Lower lobe of right lung (tissue), 2 donors: Measurements from ENCODE around the gene GFRA1. TPM values are rescaled to one million over a fixed set of nuclear protein-coding genes. Genes with fewer than 3 reads are reported as not detected.

ENCODE experiments used
- ATAC-seq, 2 donors: fragments of 200-7000 bp; cut with Tn5 transposase; one replicate each; pipeline ENCODE4 v1.9.1; 2020 to 2022; ENCODE audit warnings: mild to moderate bottlenecking in 2 of 2, moderate library complexity in 2 of 2
- DNase-seq: peaks from one replicate; pipeline ENCODE4 v3.0.0-alpha.2; 2020
- H3K27ac ChIP-seq: fragments of 200-600 bp; one replicate; pipeline ENCODE4 v1.8.0; 2022
- H3K27me3 ChIP-seq: fragments of 200-600 bp; one replicate; pipeline ENCODE4 v1.8.0; 2022; ENCODE audit warnings: low read depth
- H3K36me3 ChIP-seq: fragments of 200-600 bp; one replicate; pipeline ENCODE4 v1.8.0; 2022; ENCODE audit warnings: mild to moderate bottlenecking
- H3K4me1 ChIP-seq: fragments of 200-600 bp; one replicate; pipeline ENCODE4 v1.8.0; 2022
- H3K4me3 ChIP-seq: fragments of 200-600 bp; one replicate; pipeline ENCODE4 v1.8.0; 2022; ENCODE audit warnings: mild to moderate bottlenecking
- H3K9me3 ChIP-seq: fragments of 200-600 bp; one replicate; pipeline ENCODE4 v1.8.0; 2022
- CTCF ChIP-seq: fragments of 200-600 bp; IDR thresholded peaks from one replicate; pipeline ENCODE4 v1.8.0; 2022; ENCODE audit warnings: antibody characterized with exemption, mild to moderate bottlenecking
- intact Hi-C: fragments of 100-400 bp; cut with DNase I; formaldehyde crosslinking; loops from one replicate; pipeline ENCODE4 v1.11.0; 2022
- total RNA-seq: library from RNA; stranded (reverse); fragmentation: NEBNext Ultra II Directional; extraction: Animal tissue kit (Norgen Biotek cat#: 25700); gene quantifications from one replicate; pipeline ENCODE4 v1.2.1, GENCODE V29; 2021
- donor health status: DM: no; HTN: yes; CAD: no; lungs with severe emphysema.

Gene GFRA1
- total RNA-seq, 1 donor from 2014 or later: 9.8 TPM

- no peak for ATAC-seq
Measured at GRCh38 chr10:116307455-116307854, 34.4 kb upstream of the GFRA1 start.

GRCh38 chr10:116306847-116307246 lies 33.8 kb upstream of the GFRA1 start:
- no peaks in the 10 kb centered on the region for H3K36me3 ChIP-seq
- no peak for ATAC-seq
- DNase-seq: no peak
- no peak overlapping the region for H3K4me3 ChIP-seq
- H3K27ac ChIP-seq: no peak overlapping the region
- H3K9me3 ChIP-seq: no peaks in the 10 kb centered on the region
- intact Hi-C loops: no loop called here
- TF ChIP-seq CTCF: no peak
- no peaks in the 10 kb centered on the region for H3K4me1 ChIP-seq
- H3K27me3 ChIP-seq: no peaks in the 10 kb centered on the region

More at GRCh38 chr10:116307455-116307854, 34.4 kb upstream of the GFRA1 start:
- Histone ChIP-seq H3K27me3 (no peaks in the 10 kb centered on the region), H3K9me3 (no peaks in the 10 kb centered on the region), H3K36me3 (no peaks in the 10 kb centered on the region), H3K4me1 (no peaks in the 10 kb centered on the region), H3K4me3 (no peak overlapping the region), H3K27ac (no peak overlapping the region)
- intact Hi-C loops: no loop called here
- TF ChIP-seq CTCF: no peak
- DNase-seq: no peak

GRCh38 chr10:116304923-116305322 lies 31.9 kb upstream of the GFRA1 start:
- intact Hi-C loops: no loop called here
- H3K4me1 ChIP-seq: no peaks in the 10 kb centered on the region
- H3K27ac ChIP-seq: no peak overlapping the region
- H3K36me3 ChIP-seq: no peaks in the 10 kb centered on the region
- H3K4me3 ChIP-seq: no peak overlapping the region
- H3K27me3 ChIP-seq: no peaks in the 10 kb centered on the region
- TF ChIP-seq CTCF: no peak
- ATAC-seq: no peak
- no peak for DNase-seq
- H3K9me3 ChIP-seq: no peaks in the 10 kb centered on the region

- intact Hi-C loops: no loop called here
- no peak for DNase-seq
- no peak overlapping the region for H3K4me3 ChIP-seq
- no peak overlapping the region for H3K27ac ChIP-seq
- no peak for TF ChIP-seq CTCF
- H3K27me3 ChIP-seq: no peaks in the 10 kb centered on the region
- no peak for ATAC-seq
- H3K4me1 ChIP-seq: no peaks in the 10 kb centered on the region
- no peaks in the 10 kb centered on the region for H3K36me3 ChIP-seq
- no peaks in the 10 kb centered on the region for H3K9me3 ChIP-seq
Measured at GRCh38 chr10:116300542-116300941, 27.5 kb upstream of the GFRA1 start.

- intact Hi-C loops: no loop called here
Measured at GRCh38 chr10:116298586-116298985, 25.6 kb upstream of the GFRA1 start.

More at GRCh38 chr10:116298586-116298985, 25.6 kb upstream of the GFRA1 start:
- Histone ChIP-seq H3K9me3 (no peaks in the 10 kb centered on the region), H3K4me3 (no peak overlapping the region), H3K4me1 (no peaks in the 10 kb centered on the region), H3K36me3 (no peaks in the 10 kb centered on the region), H3K27me3 (no peaks in the 10 kb centered on the region), H3K27ac (no peak overlapping the region)
- no peak for TF ChIP-seq CTCF
- DNase-seq (no peak), ATAC-seq (no peak)
